GM23338 (cell line): ENCODE results near the gene DDT.
"Not testable (repeated sequence)": the region's sequence is repeated elsewhere in the genome, so short reads cannot be mapped to it uniquely, and the experiment has no call there.

ENCODE experiments used
- CREB1 ChIP-seq: fragments of 250-450 bp; sonication (Bioruptor Pico); IDR thresholded peaks from 2 replicates; pipeline ENCODE4 v1.5.0; 2020; ENCODE audit warnings: low read depth, mild to moderate bottlenecking, moderate library complexity
- CTCF ChIP-seq, 2 experiments: fragments of 200-600 bp in 1 of 2; sonication (generic) in 1 of 2; conservative IDR thresholded peaks; 2 replicates each; pipeline versions ENCODE4 v1.5.1 to v1.6.1; 2016 to 2017; ENCODE audit warnings: antibody characterized with exemption in 2 of 2, low read depth in 2 of 2, mild to moderate bottlenecking in 2 of 2, moderate library complexity in 1 of 2
- ETS1 ChIP-seq: IDR thresholded peaks from 2 replicates; pipeline ENCODE4 v1.6.1; 2016; ENCODE audit warnings: antibody characterized with exemption
- EZH2 ChIP-seq: fragments of 200-600 bp; sonication (generic); IDR thresholded peaks from one replicate; pipeline ENCODE4 v1.8.0; 2017; ENCODE audit warnings: antibody characterized with exemption, mild to moderate bottlenecking, low read depth; ENCODE audit not compliant: unreplicated experiment
- POLR2AphosphoS5 ChIP-seq: IDR thresholded peaks from 2 replicates; pipeline ENCODE4 v1.6.1; 2016; ENCODE audit warnings: antibody characterized with exemption, low read depth
- REST ChIP-seq: IDR thresholded peaks from one replicate; pipeline ENCODE4 v1.6.1; 2018; ENCODE audit warnings: antibody characterized with exemption; ENCODE audit not compliant: unreplicated experiment
- STAT1 ChIP-seq: IDR thresholded peaks from one replicate; pipeline ENCODE4 v1.6.1; 2016; ENCODE audit warnings: antibody characterized with exemption; ENCODE audit not compliant: unreplicated experiment
- ZNF114 ChIP-seq: fragments of 250-450 bp; sonication (Bioruptor Pico); IDR thresholded peaks from 2 replicates; pipeline ENCODE4 v1.5.0; 2020; ENCODE audit warnings: mild to moderate bottlenecking, moderate library complexity

GRCh38 chr22:23986538-23987178, 12.4 kb upstream of the DDT start:
- TF ChIP-seq CTCF (conservative IDR thresholded peaks at IDR 0.05; ENCODE audit: low read depth in 2 of 2); ETS1; POLR2AphosphoS5; ZNF114 (CRISPR knock-in tag); REST; EZH2; CREB1; STAT1: not testable (repeated sequence)
